ENCODE data around the gene CFAP300.

The CFAP300 gene

GRCh38 chr11:102010776-102011494 is 36.3 kb upstream of the CFAP300 start:
- TF ChIP-seq CTCF (IDR thresholded peaks at IDR 0.05; ENCODE audit: low read length, missing control alignments) = no peak
- no peak overlapping the region for H3K4me3 ChIP-seq (replicated peaks; ENCODE audit: low read depth, low read length)
- peak; percentile 83 for DNase-seq (ENCODE audit: low read depth)

- no peak for DNase-seq (ENCODE audit: low read depth)
- no peak for TF ChIP-seq CTCF (IDR thresholded peaks at IDR 0.05; ENCODE audit: low read length, missing control alignments)
- H3K4me3 ChIP-seq (replicated peaks; ENCODE audit: low read depth, low read length) = no peak overlapping the region
Measured at GRCh38 chr11:102012946-102013345, 34.3 kb upstream of the CFAP300 start.

GRCh38 chr11:102014756-102015155 is 32.5 kb upstream of the CFAP300 start:
- TF ChIP-seq CTCF (IDR thresholded peaks at IDR 0.05; ENCODE audit: low read length, missing control alignments) = no peak
- H3K4me3 ChIP-seq (replicated peaks; ENCODE audit: low read depth, low read length) = no peak overlapping the region
- DNase-seq (ENCODE audit: low read depth) = no peak

- DNase-seq (ENCODE audit: low read depth) = no peak
- no peak overlapping the region for H3K4me3 ChIP-seq (replicated peaks; ENCODE audit: low read depth, low read length)
- TF ChIP-seq CTCF (IDR thresholded peaks at IDR 0.05; ENCODE audit: low read length, missing control alignments) = no peak
Measured at GRCh38 chr11:102017026-102017425, 30.2 kb upstream of the CFAP300 start.

GRCh38 chr11:102026217-102026616 is 21.0 kb upstream of the CFAP300 start:
- TF ChIP-seq CTCF (IDR thresholded peaks at IDR 0.05; ENCODE audit: low read length, missing control alignments) = no peak
- no peak overlapping the region for H3K4me3 ChIP-seq (replicated peaks; ENCODE audit: low read depth, low read length)

GRCh38 chr11:102026959-102027358 is 20.3 kb upstream of the CFAP300 start:
- TF ChIP-seq CTCF (IDR thresholded peaks at IDR 0.05; ENCODE audit: low read length, missing control alignments) = no peak
- DNase-seq (ENCODE audit: low read depth) = no peak

More at GRCh38 chr11:102026217-102026616, 21.0 kb upstream of the CFAP300 start:
- DNase-seq (ENCODE audit: low read depth) = no peak

GRCh38 chr11:102036757-102037156 is 10.5 kb upstream of the CFAP300 start:
- TF ChIP-seq CTCF (IDR thresholded peaks at IDR 0.05; ENCODE audit: low read length, missing control alignments) = no peak
- no peak overlapping the region for H3K4me3 ChIP-seq (replicated peaks; ENCODE audit: low read depth, low read length)
- DNase-seq (ENCODE audit: low read depth) = no peak

More at GRCh38 chr11:102026959-102027358, 20.3 kb upstream of the CFAP300 start:
- no peak overlapping the region for H3K4me3 ChIP-seq (replicated peaks; ENCODE audit: low read depth, low read length)

All from fibroblast of pulmonary artery (primary cell).